ENCODE results near the gene TMEM238.
"Not testable (repeated sequence)": the region's sequence is repeated elsewhere in the genome, so short reads cannot be mapped to it uniquely, and the experiment has no call there.

TMEM238 gene

DNA sequence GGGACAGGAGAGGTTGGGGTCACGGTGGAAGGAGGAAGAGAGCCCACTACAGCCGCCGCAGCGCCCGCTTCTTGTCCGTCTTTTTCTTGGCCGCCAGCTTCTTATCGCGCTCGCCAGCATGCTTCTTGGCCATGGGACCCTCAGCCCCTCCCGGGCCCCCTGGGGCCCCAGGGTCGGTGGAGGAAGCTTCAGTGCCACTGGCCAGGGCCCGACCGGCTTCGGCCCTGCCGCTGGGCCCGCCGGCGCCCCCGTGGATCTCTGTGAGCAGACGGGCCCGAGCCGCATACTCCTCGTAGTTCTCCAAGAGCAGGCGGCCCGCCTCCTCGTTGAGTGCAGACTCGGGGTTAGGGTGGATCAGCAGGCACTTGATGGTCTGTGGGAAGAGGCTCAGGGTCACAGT lies 17.3 kb upstream of the TMEM238 start:
- not testable (repeated sequence) for DNase-seq (ENCODE audit: low spot score)

DNA sequence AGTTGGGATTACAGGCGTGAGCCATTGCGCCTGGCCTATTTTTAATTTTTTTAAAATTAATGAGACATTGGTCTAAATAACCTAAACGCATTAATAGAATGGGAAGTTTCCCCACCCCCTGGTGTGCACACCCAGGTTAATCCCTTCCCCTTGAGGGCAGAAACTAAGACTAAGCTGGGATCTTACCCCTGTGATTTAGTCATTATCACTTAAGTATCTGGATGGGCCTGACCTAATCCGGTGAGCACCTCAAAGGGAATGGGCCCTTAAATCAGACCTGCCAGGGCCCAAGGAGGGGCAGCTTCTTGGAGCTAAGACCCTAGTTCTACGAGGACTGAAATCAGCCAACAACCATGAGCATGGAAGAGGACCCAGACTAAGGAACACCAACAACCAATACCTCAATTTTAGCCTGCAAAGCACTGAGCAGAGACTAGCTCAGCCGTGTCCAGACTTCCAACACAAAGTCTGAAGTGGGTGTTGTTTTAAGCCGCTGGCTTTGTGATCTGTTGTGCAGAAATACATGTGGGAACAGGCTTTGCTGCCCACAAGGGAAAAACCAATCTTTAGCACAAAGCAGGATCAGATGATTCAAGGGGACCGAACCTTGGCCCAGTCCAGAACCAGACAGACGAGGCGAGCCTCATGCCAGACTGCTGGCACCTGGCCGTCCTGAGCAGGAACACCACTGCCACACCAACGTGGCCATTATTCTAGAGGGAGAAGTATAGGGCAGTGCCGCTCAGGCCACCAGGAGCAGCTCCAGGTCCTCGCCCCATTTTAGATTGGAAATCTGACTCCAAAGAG lies 16.4 kb upstream of the TMEM238 start:
- no peak for DNase-seq (ENCODE audit: low spot score)

DNA sequence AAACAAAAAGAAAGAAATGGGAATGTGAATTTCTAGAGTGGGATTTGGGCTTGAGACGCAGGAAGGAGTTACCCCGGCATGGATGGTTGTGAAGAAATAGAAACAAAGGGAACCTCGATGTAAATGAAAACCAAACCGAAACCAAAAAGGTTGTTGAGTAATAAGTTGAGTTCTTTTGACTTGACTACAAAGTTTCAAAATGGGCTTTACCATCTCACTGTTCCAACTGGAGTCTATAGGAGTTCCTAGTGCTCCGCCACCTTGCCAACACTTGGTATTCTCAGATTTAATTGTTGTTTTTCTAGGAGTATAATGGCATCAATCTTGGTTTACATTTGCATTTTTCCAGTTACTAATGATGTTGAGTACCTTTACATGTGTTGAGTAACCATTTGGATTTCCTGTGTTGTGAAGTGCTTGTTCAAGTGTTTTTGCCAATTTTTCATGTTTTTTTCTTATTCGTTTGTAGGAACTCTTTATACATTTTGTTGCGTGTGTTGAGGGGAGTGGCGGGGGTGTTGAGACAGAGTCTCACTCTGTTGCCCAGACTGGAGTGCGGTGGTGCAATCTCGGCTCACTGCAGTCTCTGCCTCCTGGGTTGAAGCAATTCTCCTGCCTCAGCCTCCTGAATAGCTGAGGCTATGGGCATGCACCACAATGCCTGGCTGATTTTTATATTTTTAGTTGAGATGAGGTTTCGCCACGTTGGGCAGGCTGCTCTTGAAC lies 14.3 kb upstream of the TMEM238 start:
- DNase-seq (ENCODE audit: low spot score) = no peak

- peak; percentile 14 for DNase-seq (ENCODE audit: low spot score)
These were observed 9.0 kb upstream of the TMEM238 start for GRCh38 chr19:55392820-55393761.

- no peak for DNase-seq (ENCODE audit: low spot score)
These were observed 7.9 kb upstream of the TMEM238 start for GRCh38 chr19:55391702-55392615.

- DNase-seq (ENCODE audit: low spot score) = no peak
These were observed 7.1 kb upstream of the TMEM238 start for GRCh38 chr19:55391191-55391670.

DNA sequence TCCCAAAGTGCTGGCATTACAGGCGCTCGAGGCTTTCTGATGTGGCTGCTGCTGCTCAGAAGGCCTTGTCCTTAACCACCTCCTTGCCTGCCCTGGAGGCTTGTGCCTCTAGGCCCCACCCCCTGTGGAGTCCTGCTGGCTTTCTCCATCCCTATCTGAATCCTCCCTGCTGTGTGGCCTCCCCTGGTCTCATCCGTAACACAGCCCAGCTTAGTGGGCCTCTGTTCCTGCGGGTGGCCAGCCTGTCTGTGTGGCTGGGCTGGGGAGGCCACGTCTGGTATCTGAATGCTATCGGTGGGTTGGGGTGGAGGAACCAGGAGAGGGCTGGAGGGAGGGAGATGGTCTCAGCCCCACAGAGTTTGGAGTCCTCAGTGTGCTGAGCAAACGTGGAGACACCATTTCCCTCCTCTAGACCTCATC lies 6.4 kb upstream of the TMEM238 start:
- DNase-seq (ENCODE audit: low spot score) = no peak

DNA sequence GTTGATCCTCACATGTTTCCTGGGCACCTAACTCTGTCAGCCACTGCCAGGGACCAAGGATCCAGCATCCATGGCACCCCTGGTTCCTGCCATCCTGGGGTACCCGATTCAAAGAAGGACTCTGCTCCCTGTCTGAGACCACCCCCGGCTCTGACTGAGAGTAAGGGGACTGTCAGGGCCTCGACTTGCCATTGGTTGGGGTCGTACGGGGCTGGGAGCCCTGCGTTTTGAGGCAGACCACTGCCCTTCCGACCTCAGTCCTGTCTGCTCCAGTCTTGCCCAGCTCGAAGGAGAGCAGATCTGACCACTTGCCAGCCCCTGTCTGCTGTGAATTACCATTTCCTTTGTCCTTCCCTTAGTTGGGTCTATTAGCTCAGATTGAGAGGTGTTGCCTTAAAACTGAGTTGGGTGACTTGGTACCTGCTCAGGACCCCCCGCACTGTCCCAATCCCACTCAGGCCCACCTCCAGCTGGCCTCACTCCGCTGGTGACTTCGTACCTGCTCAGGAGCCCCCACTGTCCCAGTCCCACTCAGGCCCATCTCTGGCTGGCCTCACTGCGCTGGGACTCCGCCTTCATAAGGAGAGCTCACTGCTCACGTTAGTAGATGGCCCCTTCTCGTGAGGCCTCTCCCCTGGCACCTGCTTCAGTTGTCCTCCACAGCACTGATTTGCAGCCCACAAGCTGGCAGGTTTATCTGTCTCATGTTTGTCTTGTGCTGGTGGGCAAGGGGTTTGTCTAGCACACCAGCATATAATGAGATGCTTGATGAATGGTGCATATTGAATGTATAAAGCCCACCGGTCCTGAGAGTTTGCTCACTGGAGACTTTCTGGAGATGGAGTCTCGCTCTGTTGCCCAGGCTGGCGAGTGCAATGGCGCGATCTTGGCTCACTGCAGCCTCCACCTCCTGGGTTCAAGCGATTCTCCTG lies 5.6 kb upstream of the TMEM238 start:
- DNase-seq (ENCODE audit: low spot score) = no peak

DNA sequence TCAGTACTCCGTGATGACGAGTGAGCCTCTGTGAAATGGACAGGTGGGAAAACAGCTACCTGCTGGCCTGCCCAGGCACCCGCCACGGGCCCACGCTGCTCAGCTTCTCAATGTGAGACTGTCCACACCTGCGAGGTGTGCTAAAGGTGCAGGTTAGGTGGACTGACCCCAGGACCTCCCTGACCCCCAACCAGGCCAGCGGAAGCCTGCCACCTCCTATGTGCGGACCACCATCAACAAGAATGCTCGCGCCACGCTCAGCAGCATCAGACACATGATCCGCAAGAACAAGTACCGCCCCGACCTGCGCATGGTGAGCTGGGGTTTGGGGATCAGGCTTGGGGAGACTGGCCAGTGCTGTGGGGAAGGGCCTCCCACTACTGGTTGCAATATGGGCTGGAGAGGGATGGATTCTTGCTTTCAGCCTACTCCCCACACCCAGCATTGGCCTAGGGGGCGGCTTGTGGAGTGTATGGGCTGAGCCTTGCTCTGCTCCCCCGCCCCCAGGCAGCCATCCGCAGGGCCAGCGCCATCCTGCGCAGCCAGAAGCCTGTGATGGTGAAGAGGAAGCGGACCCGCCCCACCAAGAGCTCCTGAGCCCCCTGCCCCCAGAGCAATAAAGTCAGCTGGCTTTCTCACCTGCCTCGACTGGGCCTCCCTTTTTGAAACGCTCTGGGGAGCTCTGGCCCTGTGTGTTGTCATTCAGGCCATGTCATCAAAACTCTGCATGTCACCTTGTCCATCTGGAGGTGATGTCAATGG lies 3.8 kb upstream of the TMEM238 start:
- no peak for DNase-seq (ENCODE audit: low spot score)

DNA sequence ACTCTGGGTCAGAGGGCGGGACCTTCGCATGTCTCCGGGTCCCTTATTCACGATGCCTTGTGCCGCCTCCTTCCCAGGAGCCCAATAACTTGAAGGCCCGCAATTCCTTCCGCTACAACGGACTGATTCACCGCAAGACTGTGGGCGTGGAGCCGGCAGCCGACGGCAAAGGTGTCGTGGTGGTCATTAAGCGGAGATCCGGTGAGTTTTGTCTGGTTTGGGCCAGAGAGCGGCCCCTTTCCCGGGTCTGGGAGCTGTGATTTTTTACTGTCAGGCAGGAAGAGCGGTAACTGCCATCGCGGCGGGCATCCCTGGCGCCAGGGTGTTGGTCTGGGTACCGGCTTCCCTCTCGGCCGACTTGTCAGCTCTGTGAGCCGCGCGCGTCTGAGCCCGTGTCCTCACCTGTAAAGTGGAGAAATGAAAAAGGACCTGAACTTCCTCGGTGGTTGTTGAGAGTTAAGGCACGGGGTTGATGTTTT lies 2.4 kb upstream of the TMEM238 start:
- no peak for DNase-seq (ENCODE audit: low spot score)

- peak; percentile 99 for DNase-seq (ENCODE audit: low spot score)
These were observed 1.8 kb upstream of the TMEM238 start, which contains the start of gene RPL28 for GRCh38 chr19:55385724-55386492. RPL28 (plus strand) TSS chr19:55385932; CDS start chr19:55386358, 426 bp downstream.

DNA sequence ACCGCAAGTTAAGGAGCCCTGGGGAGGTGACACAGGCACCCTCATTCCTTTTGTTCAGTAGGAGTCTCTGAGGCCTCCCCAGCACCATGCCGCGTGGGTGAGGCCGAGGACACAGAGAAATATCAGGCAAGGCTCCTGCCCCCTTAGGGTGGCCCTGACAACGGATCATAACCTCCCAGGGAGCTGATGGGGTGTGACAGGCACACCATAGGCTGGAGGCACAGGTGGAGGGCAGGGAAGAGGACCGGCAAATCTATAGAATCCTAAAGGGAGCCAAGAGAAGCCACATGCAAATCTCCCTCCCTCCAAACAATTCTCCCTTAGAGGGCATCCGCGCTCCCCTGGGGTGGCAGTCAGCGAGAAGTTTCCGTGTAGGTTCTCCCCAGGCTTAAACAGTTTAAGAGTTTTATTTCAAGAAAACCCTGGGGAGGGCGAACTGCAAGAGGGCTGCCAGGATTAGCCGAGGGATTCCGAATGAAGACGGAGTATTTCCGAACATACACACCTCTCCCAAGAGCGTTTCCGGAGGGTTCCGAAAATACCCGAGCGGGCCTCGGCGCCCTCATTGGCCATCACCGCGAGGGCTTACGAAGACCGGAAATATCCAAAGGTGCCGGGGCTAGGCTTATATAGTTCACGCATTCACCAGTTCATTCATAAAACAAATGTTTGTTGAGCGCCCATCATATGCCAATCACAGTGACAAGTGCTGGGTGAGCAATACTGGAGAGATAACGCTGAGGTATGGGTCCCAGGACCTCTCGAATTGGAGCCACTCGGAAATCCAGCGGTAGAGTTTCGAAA lies 1.0 kb upstream of the TMEM238 start:
- DNase-seq (ENCODE audit: low spot score) = peak; percentile 98

DNA sequence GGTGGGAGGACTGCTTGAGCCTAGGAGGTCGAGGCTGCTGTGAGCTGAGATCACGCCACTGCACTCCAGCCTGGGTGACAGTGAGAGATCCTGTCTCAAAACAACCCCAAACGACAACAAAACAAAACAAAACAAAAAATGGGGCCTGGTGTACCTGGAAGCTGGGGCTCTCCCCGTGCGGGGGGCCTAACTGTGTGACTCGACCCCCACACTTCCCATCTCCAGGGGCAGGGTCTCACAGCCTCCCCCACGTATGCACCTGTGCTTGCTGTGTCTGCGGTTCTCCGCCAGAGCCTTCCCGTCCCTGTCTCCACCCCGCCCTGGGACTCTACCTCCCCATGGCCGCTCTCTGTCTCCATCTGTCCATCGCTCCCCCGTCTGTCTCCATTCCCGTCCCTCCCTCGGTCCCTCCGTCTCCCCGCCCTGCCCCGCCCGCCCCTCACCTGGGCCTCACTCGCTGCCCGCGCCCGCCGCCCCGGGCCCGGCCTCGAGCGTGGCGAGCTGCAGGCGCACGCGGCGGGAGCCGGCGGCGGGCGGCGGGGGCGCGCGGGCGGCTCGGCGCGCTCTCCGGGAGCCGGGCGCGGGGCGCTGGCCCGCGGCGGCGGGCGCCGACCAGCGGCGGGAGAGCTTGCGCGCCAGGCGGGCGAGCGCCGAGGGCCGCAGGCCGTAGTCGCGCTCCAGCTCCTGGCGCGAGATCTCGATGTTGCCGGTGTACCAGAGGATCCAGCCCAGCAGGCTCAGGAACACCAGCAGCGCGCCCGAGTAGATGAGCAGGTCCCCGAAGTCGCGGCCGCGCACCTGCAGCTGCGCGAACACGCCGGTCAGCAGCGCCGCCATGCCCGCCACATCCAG lies 587 bp downstream of the TMEM238 start:
- no peak for DNase-seq (ENCODE audit: low spot score)

GRCh38 chr19:55382522-55383054 lies 1.5 kb downstream of the TMEM238 start:
- DNase-seq (ENCODE audit: low spot score) = no peak

GRCh38 chr19:55382013-55382412 lies 2.1 kb downstream of the TMEM238 start:
- DNase-seq (ENCODE audit: low spot score) = no peak

GRCh38 chr19:55379174-55379573 lies 4.9 kb downstream of the TMEM238 start:
- DNase-seq (ENCODE audit: low spot score) = no peak

All from cerebellar cortex (tissue), 1 donor.